Stimulated activated CD4-positive, alpha-beta T cell treated with anti-CD3 and anti-CD28 coated beads, Interleukin-15, amount 100 ng/mL, for 1 hour (primary cell): Measurements from ENCODE around the gene TSKU.
"Not testable (repeated sequence)": the region's sequence is repeated elsewhere in the genome, so short reads cannot be mapped to it uniquely, and the experiment has no call there.

ENCODE experiments used
- DNase-seq, 2 donors: peaks; one replicate each; pipeline ENCODE4 v3.0.0-alpha.2; 2020; ENCODE audit warnings: low read depth in 1 of 2, low spot score in 1 of 2

TSKU gene

DNA sequence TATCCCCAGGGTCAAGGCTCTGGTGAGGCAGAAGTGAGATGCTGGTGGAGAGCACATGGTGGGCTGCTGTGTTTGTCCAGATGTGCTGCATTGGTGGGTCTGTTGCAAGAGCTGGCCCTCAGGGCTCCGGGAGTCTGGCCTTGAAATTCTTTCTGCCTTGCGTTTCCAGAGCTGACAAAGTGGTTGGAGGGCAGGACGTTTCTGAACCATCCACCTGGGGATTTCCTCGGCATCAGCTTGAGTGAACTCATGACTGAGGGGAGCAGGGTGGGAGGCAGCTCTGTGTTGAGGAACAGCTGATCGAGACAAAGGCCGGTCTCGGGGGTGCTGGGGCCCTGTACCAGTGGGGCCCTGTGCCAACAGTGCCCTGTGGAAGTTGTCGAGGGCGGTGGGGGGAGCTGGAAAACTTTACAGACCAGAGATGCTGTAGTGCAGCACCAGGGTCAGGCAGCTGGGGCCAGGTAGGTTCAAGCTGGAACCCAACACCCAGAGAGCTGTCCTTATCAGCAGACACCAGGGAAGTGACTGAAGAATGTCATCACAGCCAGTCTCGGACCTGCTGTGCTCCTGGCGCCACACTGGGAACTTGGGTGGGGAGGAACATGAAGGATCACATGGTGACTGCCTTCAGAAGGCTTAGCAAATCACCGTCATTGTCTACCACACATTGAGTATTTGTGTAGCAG is 4.9 kb downstream of the TSKU start:
- no peak for DNase-seq

DNA sequence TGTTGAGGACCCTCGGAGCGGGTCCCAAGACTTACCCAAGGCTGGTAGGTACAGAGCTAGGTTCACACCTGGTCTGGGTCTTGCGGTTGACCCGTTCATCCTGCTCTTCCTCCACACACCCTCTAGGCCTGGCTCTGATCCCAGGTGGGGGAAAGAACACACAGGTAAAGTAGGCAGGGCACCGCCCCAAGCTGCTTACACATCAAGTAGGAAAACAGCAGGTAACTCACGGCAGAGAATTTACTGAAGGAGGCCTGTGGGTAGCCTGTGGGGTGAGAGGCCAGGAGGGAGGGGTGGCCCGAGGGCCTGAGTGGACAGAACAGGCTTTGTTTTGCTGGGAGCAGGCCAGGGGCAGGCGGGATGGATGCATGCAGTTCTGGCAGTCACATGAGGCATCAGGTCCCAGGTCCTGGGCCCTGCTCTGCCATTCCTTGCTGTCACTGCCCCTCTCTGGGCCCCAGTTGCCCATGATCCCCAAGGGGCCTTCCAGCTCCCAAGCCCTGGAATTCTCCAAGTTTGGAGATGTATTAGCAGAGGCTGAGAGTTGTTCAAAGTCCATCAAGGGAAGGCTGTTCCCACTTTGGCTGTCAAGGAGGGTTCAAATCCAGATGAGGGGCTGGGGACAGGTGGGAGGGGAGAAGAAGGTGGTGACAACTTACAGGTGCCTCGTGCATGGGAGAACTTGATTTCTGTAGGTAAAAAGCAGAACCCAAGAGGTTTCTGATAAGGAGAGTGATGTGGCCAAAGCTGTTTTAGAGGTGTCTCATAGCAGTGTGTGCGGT is 5.7 kb downstream of the TSKU start:
- DNase-seq = no peak

DNA sequence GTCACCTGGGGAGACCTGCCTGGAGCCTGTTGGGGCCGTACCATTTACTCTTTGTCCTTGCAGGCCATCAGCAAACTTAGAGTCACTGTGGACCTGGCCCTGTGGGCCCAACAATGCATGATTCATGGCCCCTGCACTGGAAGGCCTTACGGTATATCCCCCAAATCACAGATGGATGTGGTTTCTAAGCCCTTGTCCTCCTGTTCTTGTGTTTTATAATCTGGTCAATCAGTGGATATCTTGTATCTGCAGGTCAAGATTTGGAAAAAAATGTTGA is 6.2 kb downstream of the TSKU start:
- DNase-seq = no peak

DNA sequence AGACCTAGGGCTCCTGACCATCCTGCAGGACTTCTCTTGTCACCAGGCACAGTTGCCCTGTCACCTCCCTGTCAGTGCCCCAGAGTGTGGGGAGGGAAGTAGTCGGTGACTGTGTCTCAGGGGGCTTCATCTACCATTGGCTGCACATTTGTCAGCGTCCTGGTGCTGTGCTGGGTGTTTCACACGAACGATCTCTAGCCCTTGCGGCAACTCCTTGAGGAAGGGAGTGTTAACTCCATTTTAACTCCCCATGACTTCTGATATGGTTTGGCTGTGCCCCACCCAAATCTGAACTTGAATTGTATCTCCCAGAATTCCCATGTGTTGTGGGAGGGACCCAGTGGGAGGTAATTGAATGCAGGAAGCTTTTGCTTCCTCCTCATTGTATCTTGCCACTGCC is 7.1 kb downstream of the TSKU start:
- no peak for DNase-seq

DNA sequence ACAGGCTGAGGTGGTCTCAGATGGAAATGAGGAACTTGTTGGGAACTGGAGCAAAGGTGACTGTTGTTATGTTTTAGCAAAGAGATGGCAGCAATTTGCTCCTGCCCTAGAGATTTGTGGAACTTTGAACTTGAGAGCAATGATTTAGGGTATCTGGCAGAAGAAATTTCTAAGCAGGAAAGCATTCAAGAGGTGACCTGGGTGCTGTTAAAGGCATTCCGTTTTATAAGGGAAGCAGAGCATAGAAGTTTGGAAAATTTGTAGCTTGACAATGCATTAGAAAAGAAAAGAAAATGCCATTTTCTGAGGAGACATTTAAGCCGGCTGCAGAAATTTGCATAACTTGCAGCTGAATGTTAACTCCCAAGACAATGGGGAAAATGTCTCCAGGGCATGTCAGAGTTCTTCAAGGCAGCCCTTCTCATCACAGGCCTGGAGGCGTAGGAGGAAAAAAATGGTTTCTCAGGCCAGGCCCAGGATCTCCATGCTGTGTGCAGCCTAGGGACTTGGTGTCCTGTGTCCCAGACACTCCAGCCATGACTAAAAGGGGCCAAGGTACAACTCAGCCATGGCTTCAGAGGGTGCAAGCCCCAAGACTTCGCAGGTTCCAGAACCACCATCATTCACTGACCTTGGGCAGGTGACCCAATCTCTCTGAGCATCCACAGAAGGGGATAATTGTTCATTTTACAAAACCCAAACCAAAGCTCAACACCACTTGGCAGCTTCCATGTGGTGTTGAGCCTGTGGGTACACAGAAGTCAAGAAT is 8.0 kb downstream of the TSKU start:
- DNase-seq = not testable (repeated sequence)

DNA sequence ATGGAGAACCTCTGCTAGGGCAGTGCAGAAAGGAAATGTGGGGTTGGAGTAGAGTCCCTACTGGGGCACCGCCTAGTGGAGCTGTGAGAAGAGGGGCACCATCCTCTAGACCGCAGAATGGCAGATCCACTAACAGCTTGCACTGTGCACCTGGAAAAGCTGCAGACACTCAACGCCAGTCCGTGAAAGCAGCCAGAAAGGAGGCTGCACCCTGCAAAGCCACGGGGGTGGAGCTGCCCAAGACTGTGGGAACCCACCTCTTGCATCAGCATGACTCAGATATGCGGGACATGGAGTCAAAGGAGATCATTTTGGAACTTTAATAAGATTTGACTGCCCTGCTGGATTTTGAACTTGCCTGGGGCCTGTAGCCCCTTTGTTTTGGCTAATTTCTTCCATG is 8.7 kb downstream of the TSKU start:
- DNase-seq = no peak

DNA sequence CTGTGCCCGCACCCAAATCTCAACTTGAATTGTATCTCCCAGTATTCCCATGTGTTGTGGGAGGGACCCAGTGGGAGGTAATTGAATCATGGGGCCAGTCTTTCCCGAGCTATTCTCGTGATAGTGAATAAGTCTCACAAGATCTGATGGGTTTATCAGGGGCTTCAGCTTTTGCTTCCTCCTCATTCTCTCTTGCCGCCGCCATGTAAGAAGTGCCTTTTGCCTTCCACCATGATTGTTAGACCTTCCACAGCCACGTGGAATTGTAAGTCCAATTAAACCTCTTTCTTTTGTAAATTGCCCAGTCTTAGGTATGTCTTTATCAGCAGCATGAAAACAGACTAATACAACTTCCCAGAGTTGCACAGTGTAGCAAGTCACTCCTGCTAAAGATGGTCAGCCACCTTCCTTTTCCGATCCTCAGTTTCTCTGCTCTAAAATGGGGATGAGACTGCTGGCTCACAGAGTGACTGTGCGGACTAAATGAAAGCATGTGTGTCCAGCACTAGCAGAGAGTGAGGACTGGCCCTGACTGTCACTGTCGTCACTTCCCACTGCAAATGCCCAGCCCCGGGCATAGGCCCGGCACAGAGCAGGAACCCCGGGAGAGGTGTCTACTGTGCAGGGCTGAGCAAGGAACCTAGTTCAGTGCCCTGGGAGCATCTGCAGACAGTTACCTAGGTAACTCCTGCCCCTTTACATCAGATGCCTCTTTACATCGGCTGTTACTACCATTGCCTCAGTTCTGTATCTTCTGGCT is 9.5 kb downstream of the TSKU start:
- DNase-seq = no peak

DNA sequence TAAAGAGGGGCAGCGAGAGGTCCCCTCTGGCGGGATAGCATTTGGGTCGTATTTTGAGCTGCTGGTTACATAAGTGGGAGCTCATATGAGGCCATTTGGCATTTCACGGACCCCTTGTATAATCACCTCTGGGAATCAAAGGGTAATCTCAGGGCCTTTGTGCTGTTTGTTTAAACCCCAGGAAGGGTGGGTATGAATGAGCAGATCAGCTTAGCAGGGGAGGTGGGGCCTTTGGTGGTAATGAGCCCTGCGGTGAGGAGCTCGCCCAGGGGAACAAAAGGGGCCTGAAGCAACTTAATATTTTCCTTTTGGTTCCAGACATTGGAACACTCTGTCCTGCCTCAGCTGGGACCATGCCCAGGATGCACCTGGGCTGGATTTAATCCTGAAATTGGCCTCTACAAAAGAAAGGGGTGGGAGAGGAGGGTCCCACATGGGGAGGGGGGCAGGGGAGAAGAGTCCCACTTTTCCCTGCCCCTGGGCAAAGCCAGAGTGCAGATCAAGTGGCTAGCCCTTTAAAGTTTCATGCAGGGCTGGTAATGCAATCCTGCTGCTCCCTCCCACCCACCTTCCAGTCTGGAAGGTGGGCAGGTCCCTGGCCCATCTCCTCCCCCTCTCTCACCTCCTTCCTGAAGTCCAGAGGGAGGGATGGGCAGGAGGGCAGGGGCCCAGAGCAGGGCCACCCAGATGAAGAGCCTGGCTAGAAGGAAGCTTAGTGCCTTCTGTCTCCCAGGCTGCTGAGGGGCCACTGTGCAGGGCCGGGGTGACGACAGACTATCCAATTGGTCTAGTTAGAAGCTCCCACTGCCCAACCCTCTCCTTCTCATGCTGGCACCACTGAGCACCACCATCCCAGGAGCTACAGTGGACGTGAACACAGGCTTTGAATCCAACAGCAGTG is 10.5 kb downstream of the TSKU start:
- no peak for DNase-seq

DNA sequence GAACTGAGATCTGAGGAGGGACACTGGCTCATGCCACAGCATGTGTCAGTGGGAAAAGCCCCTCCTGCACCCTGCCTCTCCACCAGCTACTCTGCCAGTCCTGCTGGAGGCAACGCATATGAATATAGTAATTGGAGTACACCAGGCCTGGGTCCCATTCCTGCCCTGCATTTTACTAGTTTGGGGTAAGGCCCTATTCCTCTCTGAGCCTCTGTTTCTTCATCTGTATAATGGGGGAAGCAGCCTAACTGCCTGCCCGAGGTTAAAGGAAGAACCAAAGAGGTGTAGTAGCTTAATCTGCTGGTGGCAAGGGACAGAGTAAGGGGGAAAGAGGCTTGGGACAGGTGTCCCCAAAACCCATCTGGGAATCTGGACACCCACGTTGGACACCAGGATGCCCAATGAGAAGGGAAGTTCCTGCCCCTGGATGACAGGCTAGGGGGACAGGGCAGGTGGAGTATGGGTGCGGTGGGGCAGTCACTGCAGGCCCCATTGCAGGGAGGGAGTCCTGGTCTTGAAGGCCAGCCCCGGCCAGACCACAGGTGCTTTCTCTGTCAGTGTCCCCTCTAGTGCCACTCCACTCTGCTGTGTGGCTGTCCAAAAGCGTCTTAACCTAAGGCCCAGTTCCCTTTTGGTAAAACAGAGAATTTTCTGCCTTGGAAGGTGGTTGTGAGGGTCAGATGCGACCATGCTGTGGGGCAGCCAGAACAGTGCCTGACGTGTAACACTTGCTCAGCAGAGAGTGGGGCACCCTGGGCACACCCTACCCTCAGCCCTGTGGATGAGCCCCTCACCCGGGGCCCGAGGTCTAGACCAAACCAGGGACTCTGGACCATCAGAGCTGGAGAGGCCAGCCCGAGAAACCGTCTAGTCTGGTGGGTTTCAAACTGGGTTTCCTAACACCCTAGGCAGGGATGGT is 11.5 kb downstream of the TSKU start:
- DNase-seq = no peak

DNA sequence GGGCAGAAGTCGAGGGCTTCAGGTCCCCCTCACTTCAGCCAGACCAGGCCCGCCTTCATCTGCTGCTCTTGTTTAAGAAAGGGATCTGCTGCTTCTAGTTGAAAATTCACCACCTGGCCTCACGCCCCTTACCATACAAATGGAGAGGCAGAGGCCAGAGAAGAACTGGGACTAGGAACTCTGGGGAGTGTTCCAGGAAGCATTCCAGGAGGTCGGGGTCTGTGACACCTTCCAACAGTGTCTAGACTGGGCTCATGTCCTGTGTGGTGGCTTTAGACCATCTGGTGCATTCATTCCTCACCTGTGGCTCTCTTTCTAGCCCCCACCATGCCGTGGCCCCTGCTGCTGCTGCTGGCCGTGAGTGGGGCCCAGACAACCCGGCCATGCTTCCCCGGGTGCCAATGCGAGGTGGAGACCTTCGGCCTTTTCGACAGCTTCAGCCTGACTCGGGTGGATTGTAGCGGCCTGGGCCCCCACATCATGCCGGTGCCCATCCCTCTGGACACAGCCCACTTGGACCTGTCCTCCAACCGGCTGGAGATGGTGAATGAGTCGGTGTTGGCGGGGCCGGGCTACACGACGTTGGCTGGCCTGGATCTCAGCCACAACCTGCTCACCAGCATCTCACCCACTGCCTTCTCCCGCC is 12.3 kb downstream of the TSKU start:
- DNase-seq = no peak

DNA sequence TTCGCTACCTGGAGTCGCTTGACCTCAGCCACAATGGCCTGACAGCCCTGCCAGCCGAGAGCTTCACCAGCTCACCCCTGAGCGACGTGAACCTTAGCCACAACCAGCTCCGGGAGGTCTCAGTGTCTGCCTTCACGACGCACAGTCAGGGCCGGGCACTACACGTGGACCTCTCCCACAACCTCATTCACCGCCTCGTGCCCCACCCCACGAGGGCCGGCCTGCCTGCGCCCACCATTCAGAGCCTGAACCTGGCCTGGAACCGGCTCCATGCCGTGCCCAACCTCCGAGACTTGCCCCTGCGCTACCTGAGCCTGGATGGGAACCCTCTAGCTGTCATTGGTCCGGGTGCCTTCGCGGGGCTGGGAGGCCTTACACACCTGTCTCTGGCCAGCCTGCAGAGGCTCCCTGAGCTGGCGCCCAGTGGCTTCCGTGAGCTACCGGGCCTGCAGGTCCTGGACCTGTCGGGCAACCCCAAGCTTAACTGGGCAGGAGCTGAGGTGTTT is 12.8 kb downstream of the TSKU start:
- DNase-seq = no peak

DNA sequence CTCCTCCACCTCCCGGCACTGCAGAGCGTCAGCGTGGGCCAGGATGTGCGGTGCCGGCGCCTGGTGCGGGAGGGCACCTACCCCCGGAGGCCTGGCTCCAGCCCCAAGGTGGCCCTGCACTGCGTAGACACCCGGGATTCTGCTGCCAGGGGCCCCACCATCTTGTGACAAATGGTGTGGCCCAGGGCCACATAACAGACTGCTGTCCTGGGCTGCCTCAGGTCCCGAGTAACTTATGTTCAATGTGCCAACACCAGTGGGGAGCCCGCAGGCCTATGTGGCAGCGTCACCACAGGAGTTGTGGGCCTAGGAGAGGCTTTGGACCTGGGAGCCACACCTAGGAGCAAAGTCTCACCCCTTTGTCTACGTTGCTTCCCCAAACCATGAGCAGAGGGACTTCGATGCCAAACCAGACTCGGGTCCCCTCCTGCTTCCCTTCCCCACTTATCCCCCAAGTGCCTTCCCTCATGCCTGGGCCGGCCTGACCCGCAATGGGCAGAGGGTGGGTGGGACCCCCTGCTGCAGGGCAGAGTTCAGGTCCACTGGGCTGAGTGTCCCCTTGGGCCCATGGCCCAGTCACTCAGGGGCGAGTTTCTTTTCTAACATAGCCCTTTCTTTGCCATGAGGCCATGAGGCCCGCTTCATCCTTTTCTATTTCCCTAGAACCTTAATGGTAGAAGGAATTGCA is 13.5 kb downstream of the TSKU start:
- no peak for DNase-seq

DNA sequence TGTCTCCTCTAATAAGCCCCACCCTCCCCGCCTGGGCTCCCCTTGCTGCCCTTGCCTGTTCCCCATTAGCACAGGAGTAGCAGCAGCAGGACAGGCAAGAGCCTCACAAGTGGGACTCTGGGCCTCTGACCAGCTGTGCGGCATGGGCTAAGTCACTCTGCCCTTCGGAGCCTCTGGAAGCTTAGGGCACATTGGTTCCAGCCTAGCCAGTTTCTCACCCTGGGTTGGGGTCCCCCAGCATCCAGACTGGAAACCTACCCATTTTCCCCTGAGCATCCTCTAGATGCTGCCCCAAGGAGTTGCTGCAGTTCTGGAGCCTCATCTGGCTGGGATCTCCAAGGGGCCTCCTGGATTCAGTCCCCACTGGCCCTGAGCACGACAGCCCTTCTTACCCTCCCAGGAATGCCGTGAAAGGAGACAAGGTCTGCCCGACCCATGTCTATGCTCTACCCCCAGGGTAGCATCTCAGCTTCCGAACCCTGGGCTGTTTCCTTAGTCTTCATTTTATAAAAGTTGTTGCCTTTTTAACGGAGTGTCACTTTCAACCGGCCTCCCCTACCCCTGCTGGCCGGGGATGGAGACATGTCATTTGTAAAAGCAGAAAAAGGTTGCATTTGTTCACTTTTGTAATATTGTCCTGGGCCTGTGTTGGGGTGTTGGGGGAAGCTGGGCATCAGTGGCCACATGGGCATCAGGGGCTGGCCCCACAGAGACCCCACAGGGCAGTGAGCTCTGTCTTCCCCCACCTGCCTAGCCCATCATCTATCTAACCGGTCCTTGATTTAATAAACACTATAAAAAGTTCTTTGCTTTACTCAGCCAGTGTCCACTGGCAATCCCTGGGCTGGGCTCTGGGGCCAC is 14.4 kb downstream of the TSKU start:
- no peak for DNase-seq

DNA sequence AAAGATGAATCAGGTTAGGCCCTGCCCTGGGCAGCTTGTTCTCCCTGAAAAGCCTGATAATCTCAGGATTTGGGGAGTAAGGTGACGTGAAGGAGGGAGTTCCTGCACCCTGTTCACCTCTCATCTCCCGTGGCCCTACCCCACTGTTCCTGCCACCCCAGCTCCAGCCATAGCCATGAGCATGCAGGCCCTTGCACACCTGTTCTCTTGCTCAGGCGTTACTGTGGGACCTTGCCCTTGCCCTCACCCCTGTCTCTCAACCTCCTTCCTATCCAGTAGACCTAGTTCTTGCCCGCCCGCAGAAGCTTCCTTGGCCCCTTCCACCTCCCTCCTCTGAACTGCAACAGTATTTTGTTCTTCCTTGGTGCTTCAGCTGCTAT is 15.0 kb downstream of the TSKU start:
- no peak for DNase-seq

DNA sequence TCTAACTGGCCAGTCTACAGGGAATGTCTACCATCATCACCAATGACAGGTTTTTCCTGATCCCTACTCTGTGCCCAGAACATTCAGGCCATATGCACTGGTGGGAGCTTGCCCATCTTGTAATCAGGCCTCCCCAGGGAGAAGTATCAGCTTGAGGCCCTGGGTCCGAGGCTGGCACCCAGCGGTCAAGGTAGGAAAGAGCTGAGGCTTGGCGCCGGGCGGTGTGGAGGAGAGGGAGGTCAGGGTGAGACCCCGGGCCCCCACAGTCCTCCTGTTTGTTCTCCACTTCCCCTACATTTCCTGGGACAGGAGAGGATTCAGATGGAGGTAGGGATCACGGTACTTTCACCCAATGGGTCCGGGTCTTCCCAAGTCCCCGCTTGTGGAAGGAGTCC is 15.5 kb downstream of the TSKU start:
- DNase-seq = no peak

DNA sequence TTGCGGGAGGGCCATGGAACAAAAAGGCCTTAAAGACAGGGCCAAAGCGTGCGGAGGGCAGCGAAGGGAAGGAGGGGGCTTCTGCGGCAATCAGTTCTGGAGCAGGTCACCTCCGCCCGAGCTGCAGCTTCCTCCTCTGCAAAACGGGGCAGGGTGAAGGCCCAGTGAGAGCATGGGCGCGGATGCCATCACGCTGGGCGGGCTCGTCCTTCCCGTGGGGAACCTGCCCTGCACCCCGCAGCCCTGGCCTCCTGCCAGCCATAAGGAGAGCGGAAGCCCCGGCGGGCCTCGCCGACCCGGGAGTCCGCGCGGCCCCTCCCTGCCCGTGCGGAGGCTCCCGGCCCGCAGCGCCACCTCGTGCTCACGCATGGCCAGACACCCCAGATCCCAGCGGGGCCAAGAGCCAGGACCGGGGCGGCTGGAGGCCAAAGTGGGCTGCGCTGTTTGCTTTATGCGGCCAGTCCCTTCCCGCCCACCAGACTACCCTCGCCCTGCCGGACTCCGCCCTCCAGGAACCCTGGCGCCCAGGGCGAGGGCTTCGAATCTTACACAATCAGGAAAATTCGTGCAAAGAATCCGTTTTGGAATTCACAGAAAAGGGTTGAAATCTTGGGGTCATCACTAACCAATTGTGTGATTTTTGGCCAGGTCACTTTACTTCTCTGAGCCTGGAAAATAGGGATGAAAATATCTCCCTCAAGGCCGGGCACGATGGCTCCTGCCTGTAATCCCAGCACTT is 16.1 kb downstream of the TSKU start:
- DNase-seq = peak; percentile 47 to 66
